ENCODE measurements around the gene CKAP2L.

CKAP2L gene

GRCh38 chr2:112706170-112706664, 58.2 kb downstream of the CKAP2L start:
- DNase-seq = no peak

DNA sequence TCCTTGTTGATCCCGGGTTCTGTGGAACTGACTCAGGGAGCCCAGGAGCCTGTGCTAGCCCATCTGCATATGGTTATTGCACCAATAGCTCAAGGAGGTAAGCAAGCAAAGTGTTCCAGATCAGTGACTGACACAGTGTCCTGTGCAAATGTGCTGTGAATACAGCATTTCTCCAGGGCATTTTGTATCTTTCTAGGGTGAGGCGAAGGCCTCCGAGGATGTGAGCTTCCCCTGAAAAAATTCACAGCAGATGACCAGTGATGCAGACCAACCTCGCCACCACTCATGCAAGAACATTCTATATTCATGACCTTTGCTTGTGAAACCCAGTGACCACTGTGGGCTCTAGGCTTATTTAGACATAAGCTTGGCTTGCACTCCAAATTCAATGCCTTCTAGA, 58.8 kb downstream of the CKAP2L start:
- DNase-seq = no peak

DNA sequence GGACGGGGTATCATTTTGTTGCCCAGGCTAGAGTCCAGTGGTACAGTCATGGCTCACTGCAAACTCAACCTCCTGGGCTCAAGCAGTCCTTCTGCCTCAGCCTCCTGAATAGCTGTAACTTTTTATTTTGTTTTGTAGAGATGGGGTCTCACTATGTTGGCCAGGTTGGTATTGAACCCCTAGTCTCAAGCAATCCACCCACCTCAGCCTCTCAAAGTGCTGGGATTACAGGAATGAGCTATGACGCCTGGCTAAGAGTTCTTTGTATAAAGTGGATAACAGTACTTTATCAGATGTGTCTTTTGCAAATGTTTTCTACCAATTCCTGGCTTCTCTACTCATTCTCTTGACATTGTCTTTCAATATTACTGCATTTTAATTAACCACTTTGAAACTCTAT, 60.7 kb downstream of the CKAP2L start:
- no peak for DNase-seq

GRCh38 chr2:112701052-112701451, 63.4 kb downstream of the CKAP2L start:
- DNase-seq = peak; percentile 62 to 71

DNA sequence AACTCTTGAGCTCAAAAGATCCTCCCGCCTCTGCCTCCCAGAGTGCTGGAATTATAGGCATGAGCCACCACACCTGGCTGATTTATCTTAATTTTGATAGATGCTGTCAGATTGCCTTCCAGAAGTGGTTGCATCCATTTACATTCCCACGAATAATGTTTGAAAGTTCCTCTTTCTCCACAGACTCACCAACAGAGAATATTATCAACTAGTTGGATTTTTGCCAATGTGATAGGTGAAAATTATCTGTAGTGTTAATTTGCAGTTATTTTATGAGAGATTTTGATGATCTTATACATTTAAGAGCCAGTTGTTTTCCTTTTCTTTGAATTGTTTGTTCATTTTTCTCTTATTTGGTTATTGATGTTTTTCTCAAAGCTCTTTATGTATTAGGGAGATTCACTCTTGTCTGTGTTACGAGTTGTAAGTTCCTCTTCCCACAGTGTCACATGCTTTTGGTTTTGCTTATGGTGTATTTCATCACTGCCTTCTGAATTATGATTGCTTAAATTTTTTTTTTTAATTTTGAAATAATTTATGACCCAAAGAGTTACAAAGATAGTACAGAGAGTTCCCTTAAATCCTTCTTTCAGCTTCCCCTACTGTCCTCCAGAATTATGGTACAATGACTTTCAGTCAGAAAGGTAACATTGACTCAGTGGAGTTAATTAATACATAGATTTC, 64.3 kb downstream of the CKAP2L start:
- DNase-seq = peak; percentile 82 to 95

GRCh38 chr2:112698834-112699515, 65.4 kb downstream of the CKAP2L start:
- DNase-seq = no peak

DNA sequence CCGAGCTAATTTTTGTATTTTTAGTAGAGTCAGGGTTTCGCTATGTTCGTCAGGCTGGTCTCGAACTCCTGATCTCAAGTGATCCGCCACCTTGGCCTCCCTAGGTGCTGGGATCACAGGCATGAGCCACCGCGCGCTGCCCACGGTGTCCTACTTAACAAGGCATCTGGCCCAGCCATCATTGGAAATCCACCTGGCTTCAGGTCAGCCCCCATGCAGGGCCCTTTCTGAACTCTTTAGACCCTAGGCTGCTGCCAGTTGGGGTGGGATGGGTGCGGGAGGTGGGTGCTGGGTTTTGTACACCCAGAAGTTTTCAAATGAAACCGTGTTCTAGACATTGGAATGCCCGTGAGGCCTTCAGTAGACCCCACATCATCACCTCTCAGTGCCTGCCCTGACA, 70.2 kb downstream of the CKAP2L start:
- DNase-seq = no peak

DNA sequence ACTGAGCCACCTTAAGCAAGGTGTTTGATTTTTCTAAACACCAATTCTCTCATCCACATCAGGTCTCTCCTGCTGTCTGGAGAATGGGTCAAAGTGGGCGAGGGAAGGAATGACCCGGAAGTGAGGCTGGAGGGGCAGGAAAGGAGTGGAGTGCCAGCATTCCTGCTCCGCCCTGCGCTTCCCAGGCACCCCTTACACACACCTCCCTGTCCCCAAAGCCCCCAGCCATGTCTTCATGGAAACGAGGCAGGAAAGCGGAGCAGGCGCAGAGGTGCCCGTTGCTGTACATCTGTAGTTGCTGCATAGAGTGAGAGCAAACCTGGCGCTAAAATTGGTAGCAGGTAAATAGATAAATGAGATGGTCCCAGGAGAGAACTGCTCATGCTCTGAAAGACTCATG, 70.8 kb downstream of the CKAP2L start:
- no peak for DNase-seq

DNA sequence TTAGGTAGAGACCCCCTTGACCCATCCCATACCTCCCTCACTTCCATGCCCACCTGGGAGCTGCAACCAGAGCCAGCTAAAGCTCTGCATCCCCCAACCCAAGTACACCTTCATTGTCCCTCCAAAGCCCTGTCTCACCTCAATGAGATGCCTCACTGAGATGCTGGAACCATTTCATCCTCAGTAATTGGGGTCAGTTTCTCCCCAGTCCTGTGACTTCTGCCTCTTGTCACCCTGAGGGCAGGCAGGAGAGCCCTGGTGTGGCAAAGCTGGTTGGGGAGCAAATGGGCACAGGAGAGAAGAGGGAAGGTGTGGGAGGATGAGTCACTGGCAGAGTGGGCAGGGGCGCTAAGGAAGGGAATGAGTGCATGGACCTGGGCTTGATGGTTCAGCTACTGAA, 71.5 kb downstream of the CKAP2L start:
- DNase-seq = peak; percentile 79 to 94

- peak; percentile 83 to 95 for DNase-seq
These were observed 71.9 kb downstream of the CKAP2L start for GRCh38 chr2:112692495-112692911.

DNA sequence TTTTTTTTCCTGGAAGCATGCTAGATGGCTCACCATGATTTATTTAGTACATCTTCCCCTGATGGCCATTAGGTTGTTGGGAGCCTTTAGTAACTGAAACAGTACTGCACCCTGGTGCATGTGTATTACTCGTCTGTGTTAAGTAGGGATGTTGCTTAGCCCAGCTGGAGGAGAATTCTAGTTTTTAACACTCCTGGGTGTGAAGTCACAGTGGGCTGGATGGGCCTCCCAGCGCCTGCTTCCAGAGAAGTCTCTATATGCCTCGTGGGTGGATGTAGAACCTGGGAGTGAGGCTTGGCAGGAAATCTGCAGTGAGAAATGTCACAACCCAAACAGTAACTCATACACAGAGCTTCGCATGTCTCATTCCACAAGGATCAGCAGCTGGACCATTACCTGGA, 72.5 kb downstream of the CKAP2L start:
- peak in 1 of 2 donors; percentile 19 for DNase-seq

GRCh38 chr2:112690853-112691401, 73.5 kb downstream of the CKAP2L start:
- peak; percentile 86 to 97 for DNase-seq

- DNase-seq = no peak
These were observed 76.1 kb downstream of the CKAP2L start for GRCh38 chr2:112688086-112688880.

GRCh38 chr2:112687522-112687921, 76.9 kb downstream of the CKAP2L start:
- DNase-seq = no peak

All from inflammatory macrophage treated with lipopolysaccharide for 1 hour (primary cell).